ENCODE measurements around the gene CBX4. TPM values are rescaled to one million over a fixed set of nuclear protein-coding genes. Genes with fewer than 3 reads are reported as not detected.
A peak's percentile ranks its signal among the peaks of the same experiment; 100 is the strongest.

Gene CBX4
- total and polyA plus RNA-seq, 2 of the 13 experiments (the other 11 are each of a cell fraction or from before 2014, with no cell fraction given) = 25.8 to 50.8 TPM

GRCh38 chr17:79843816-79844800 is 4.9 kb upstream of the CBX4 start (continued):
- TF ChIP-seq, protein P1, sequence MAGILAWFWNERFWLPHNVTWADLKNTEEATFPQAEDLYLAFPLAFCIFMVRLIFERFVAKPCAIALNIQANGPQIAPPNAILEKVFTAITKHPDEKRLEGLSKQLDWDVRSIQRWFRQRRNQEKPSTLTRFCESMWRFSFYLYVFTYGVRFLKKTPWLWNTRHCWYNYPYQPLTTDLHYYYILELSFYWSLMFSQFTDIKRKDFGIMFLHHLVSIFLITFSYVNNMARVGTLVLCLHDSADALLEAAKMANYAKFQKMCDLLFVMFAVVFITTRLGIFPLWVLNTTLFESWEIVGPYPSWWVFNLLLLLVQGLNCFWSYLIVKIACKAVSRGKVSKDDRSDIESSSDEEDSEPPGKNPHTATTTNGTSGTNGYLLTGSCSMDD (CRISPR knock-in tag; IDR thresholded peaks at IDR 0.05) = no peak
- peak; percentile 59; the same call in 1 of the 2 replicates for TF ChIP-seq ZFP91 (CRISPR knock-in tag; IDR thresholded peaks at IDR 0.05; ENCODE audit: borderline replicate concordance)
- TF ChIP-seq, protein P2, sequence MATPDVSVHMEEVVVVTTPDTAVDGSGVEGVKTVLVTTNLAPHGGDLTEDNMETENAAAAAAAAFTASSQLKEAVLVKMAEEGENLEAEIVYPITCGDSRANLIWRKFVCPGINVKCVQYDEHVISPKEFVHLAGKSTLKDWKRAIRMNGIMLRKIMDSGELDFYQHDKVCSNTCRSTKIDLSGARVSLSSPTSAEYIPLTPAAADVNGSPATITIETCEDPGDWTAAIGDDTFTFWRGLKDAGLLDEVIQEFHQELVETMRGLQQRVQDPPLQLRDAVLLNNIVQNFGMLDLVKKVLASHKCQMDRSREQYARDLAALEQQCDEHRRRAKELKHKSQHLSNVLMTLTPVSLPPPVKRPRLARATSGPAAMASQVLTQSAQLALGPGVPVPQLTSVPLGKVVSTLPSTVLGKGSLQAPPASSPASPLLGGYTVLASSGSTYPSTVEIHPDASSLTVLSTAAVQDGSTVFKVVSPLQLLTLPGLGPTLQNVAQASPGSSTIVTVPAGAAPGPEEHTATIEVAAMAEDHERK (CRISPR knock-in tag; IDR thresholded peaks at IDR 0.05; ENCODE audit: low read depth) = 0 out of 2 replicates have a peak, but pooled peaks have one; percentile 29
- 0 out of 2 replicates have a peak, but pooled peaks have one; percentile 67 for TF ChIP-seq REL (CRISPR knock-in tag; conservative IDR thresholded peaks at IDR 0.05)
- TF ChIP-seq ZNF615 (CRISPR knock-in tag; IDR thresholded peaks at IDR 0.05; ENCODE audit: borderline replicate concordance) = no peak
- TF ChIP-seq, protein P3, sequence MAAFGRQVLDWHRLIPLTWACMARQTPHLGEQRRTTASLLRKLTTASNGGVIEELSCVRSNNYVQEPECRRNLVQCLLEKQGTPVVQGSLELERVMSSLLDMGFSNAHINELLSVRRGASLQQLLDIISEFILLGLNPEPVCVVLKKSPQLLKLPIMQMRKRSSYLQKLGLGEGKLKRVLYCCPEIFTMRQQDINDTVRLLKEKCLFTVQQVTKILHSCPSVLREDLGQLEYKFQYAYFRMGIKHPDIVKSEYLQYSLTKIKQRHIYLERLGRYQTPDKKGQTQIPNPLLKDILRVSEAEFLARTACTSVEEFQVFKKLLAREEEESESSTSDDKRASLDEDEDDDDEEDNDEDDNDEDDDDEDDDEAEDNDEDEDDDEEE (CRISPR knock-in tag; IDR thresholded peaks at IDR 0.05) = peak; percentile 79; the same call in 1 of the 2 replicates
- peak; percentile 45; the same call in 1 of the 2 replicates for TF ChIP-seq HOXA9 (CRISPR knock-in tag; IDR thresholded peaks at IDR 0.05; ENCODE audit: borderline replicate concordance)
- TF ChIP-seq ZNF574 (CRISPR knock-in tag; IDR thresholded peaks at IDR 0.05) = peak; percentile 74
- peak; percentile 25; the same call in 1 of the 2 replicates for TF ChIP-seq FOXK1 (CRISPR knock-in tag; IDR thresholded peaks at IDR 0.05; ENCODE audit: borderline replicate concordance, low read depth)
- TF ChIP-seq, protein P4, sequence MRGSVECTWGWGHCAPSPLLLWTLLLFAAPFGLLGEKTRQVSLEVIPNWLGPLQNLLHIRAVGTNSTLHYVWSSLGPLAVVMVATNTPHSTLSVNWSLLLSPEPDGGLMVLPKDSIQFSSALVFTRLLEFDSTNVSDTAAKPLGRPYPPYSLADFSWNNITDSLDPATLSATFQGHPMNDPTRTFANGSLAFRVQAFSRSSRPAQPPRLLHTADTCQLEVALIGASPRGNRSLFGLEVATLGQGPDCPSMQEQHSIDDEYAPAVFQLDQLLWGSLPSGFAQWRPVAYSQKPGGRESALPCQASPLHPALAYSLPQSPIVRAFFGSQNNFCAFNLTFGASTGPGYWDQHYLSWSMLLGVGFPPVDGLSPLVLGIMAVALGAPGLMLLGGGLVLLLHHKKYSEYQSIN (CRISPR knock-in tag; IDR thresholded peaks at IDR 0.05; ENCODE audit: borderline replicate concordance) = no peak
- TF ChIP-seq TRIM24 (CRISPR knock-in tag; IDR thresholded peaks at IDR 0.05) = no peak
- no peak for TF ChIP-seq ZNF552 (CRISPR knock-in tag; IDR thresholded peaks at IDR 0.05; ENCODE audit: borderline replicate concordance)
- TF ChIP-seq, protein P5, sequence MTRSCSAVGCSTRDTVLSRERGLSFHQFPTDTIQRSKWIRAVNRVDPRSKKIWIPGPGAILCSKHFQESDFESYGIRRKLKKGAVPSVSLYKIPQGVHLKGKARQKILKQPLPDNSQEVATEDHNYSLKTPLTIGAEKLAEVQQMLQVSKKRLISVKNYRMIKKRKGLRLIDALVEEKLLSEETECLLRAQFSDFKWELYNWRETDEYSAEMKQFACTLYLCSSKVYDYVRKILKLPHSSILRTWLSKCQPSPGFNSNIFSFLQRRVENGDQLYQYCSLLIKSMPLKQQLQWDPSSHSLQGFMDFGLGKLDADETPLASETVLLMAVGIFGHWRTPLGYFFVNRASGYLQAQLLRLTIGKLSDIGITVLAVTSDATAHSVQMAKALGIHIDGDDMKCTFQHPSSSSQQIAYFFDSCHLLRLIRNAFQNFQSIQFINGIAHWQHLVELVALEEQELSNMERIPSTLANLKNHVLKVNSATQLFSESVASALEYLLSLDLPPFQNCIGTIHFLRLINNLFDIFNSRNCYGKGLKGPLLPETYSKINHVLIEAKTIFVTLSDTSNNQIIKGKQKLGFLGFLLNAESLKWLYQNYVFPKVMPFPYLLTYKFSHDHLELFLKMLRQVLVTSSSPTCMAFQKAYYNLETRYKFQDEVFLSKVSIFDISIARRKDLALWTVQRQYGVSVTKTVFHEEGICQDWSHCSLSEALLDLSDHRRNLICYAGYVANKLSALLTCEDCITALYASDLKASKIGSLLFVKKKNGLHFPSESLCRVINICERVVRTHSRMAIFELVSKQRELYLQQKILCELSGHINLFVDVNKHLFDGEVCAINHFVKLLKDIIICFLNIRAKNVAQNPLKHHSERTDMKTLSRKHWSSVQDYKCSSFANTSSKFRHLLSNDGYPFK (CRISPR knock-in tag; IDR thresholded peaks at IDR 0.05; ENCODE audit: borderline replicate concordance) = peak; percentile 76; the same call in 1 of the 2 replicates
